Measurements from ENCODE around the gene AMDHD1. TPM values are rescaled to one million over a fixed set of nuclear protein-coding genes. Genes with fewer than 3 reads are reported as not detected.

The AMDHD1 gene
- total RNA-seq, 2 donors from 2014 or later: 0.46 to 0.71 TPM

GRCh38 chr12:95960241-95960640 lies 17.1 kb downstream of the AMDHD1 start:
- H3K27me3 ChIP-seq (ENCODE audit: control insufficient read depth, insufficient read depth, low read length, poor library complexity, severe bottlenecking): peaks cover 5% of the 10 kb centered on the region
- Mint-ChIP-seq H3K4me1 (peaks cover 7% of the 10 kb centered on the region), H3K9me3 (no peaks in the 10 kb centered on the region), H3K27ac (no peak overlapping the region), H3K36me3 (ENCODE audit: low read depth) (no peaks in the 10 kb centered on the region), H3K4me3 (no peak overlapping the region), H3K27me3 (ENCODE audit: insufficient read depth) (peaks cover 3% of the 10 kb centered on the region)
- TF ChIP-seq CTCF (conservative IDR thresholded peaks at IDR 0.05): no peak
- H3K9me3 ChIP-seq (ENCODE audit: control insufficient read depth, low read length): no peaks in the 10 kb centered on the region
- H3K4me1 ChIP-seq (ENCODE audit: control insufficient read depth, insufficient read depth, low read length): no peaks in the 10 kb centered on the region
- H3K27ac ChIP-seq (ENCODE audit: low read depth, low read length): no peak overlapping the region
- H3K36me3 ChIP-seq (ENCODE audit: control insufficient read depth, insufficient read depth, low read length): no peaks in the 10 kb centered on the region
- DNase-seq: no peak
- WGBS, 2 experiments (ENCODE audit: insufficient coverage in 1 of 2, insufficient read length in 1 of 2): 87 to 96% methylated on average over 4 to 5 of the region's 5 CpGs
- H3K4me3 ChIP-seq (ENCODE audit: low read length): no peak overlapping the region
- no peak overlapping the region for H3K9ac ChIP-seq (ENCODE audit: extremely low read depth, low read length, poor library complexity, severe bottlenecking)

GRCh38 chr12:95962222-95962621 lies 19.1 kb downstream of the AMDHD1 start:
- no peaks in the 10 kb centered on the region for H3K36me3 ChIP-seq (ENCODE audit: control insufficient read depth, insufficient read depth, low read length)
- H3K27ac ChIP-seq (ENCODE audit: low read depth, low read length): no peak overlapping the region
- no peak for TF ChIP-seq CTCF (conservative IDR thresholded peaks at IDR 0.05)
- no peaks in the 10 kb centered on the region for H3K9me3 Mint-ChIP-seq
- H3K4me3 ChIP-seq (ENCODE audit: low read length): no peak overlapping the region
- peaks cover 9% of the 10 kb centered on the region for H3K4me1 Mint-ChIP-seq
- peaks cover 5% of the 10 kb centered on the region for H3K27me3 ChIP-seq (ENCODE audit: control insufficient read depth, insufficient read depth, low read length, poor library complexity, severe bottlenecking)
- no peak for DNase-seq
- H3K4me3 Mint-ChIP-seq: no peak overlapping the region
- H3K27me3 Mint-ChIP-seq (ENCODE audit: insufficient read depth): peaks cover 3% of the 10 kb centered on the region
- 85 to 90% methylated on average over 4 to 7 of the region's 7 CpGs for WGBS, 2 experiments (ENCODE audit: insufficient coverage in 1 of 2, insufficient read length in 1 of 2)
- no peaks in the 10 kb centered on the region for H3K9me3 ChIP-seq (ENCODE audit: control insufficient read depth, low read length)
- no peaks in the 10 kb centered on the region for H3K36me3 Mint-ChIP-seq (ENCODE audit: low read depth)
- H3K9ac ChIP-seq (ENCODE audit: extremely low read depth, low read length, poor library complexity, severe bottlenecking): no peak overlapping the region
- no peaks in the 10 kb centered on the region for H3K4me1 ChIP-seq (ENCODE audit: control insufficient read depth, insufficient read depth, low read length)
- no peak overlapping the region for H3K27ac Mint-ChIP-seq

GRCh38 chr12:95963096-95963495 lies 20.0 kb downstream of the AMDHD1 start:
- H3K4me3 Mint-ChIP-seq: no peak overlapping the region
- H3K4me1 Mint-ChIP-seq: peaks cover 9% of the 10 kb centered on the region
- peak; percentile 68 for DNase-seq
- Histone ChIP-seq H3K36me3 (ENCODE audit: control insufficient read depth, insufficient read depth, low read length) (no peaks in the 10 kb centered on the region), H3K27ac (ENCODE audit: low read depth, low read length) (no peak overlapping the region), H3K9me3 (ENCODE audit: control insufficient read depth, low read length) (no peaks in the 10 kb centered on the region), H3K9ac (ENCODE audit: extremely low read depth, low read length, poor library complexity, severe bottlenecking) (no peak overlapping the region), H3K27me3 (ENCODE audit: control insufficient read depth, insufficient read depth, low read length, poor library complexity, severe bottlenecking) (peaks cover 5% of the 10 kb centered on the region), H3K4me3 (ENCODE audit: low read length) (no peak overlapping the region), H3K4me1 (ENCODE audit: control insufficient read depth, insufficient read depth, low read length) (no peaks in the 10 kb centered on the region)
- H3K36me3 Mint-ChIP-seq (ENCODE audit: low read depth): no peaks in the 10 kb centered on the region
- WGBS, 2 experiments (ENCODE audit: insufficient coverage in 1 of 2, insufficient read length in 1 of 2): 94% methylated on average over 2 of the region's 2 CpGs; no CpG with 5 or more reads in 1 of the 2 experiments
- TF ChIP-seq CTCF (conservative IDR thresholded peaks at IDR 0.05): peak; percentile 73
- peaks cover 3% of the 10 kb centered on the region for H3K27me3 Mint-ChIP-seq (ENCODE audit: insufficient read depth)
- H3K9me3 Mint-ChIP-seq: no peaks in the 10 kb centered on the region
- no peak overlapping the region for H3K27ac Mint-ChIP-seq
